HEK293 (cell line): ENCODE results near the gene ZFAND2B.

Source experiments
- ATF2 ChIP-seq: fragments of 450-650 bp; formaldehyde crosslinking; IDR thresholded peaks from 2 replicates; pipeline ENCODE4 v1.5.1; 2016; ENCODE audit warnings: missing biosample characterization, missing genetic modification characterization, low read depth
- CTCF ChIP-seq: fragments of 450-650 bp; formaldehyde crosslinking; IDR thresholded peaks from 2 replicates; pipeline ENCODE4 v1.5.1; 2016; ENCODE audit warnings: missing biosample characterization, missing genetic modification characterization

- TF ChIP-seq ATF2 (tag by site-specific recombination) = no peak
- TF ChIP-seq CTCF (tag by site-specific recombination) = no peak
These were observed 26.7 kb upstream of the ZFAND2B start for GRCh38 chr2:219179601-219180465.
